ENCODE measurements around the gene TRIM15.

DNA sequence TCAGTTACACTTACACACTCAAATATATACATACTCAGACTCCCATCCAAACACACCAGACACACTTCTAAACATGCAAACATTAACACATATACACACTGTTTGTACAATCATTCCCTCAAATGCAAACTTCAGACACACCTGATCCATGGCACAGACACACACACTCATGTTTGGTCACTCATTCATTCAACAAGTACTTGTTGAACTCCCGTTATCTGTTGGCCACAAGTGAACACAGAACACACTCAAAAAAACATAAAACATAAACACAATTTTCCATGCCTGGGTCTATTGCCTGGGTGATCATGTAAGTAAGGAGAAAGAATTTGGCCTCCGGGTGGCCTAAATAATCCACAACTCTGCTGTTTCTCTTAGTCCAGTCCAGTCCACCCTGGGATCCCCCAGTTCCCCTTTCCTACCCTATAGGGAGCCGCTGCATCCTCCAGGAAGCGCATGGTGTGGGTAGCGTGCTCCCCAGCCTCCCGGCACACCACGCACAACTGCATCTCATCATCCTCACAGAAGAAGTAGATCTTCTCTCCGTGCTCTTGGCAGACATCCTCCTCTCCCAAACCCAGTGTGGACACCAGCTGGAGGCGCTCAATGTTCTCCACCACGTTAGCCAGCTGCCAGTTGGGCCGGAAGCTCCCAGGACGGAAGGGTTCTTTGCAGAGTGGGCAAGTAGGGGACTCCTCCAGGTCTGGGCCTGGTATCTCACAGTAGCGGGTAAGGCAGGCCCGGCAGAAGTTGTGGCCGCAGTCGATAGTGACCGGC is 3.1 kb upstream of the TRIM15 start:
- TF ChIP-seq EZH2 (IDR thresholded peaks at IDR 0.05; ENCODE audit: insufficient read depth, poor library complexity, severe bottlenecking): no peak
- TF ChIP-seq EZH2phosphoT487 (IDR thresholded peaks at IDR 0.05; ENCODE audit: insufficient read depth, low read depth): no peak

Data from GM23248 (cell line).